Muscle layer of duodenum (tissue), 2 donors: Measurements from ENCODE around the gene CDCA8.

Source experiments
- H3K27ac ChIP-seq: one replicate; pipeline ENCODE4 v1.7.0; 2013; ENCODE audit warnings: mild to moderate bottlenecking, low read length
- H3K27me3 ChIP-seq: one replicate; pipeline ENCODE4 v1.7.0; 2013; ENCODE audit warnings: low read depth, mild to moderate bottlenecking, control low read depth, low read length
- H3K36me3 ChIP-seq, 2 donors: one replicate each; pipeline ENCODE4 v1.7.0; 2013; ENCODE audit warnings: low read length in 2 of 2, control low read depth in 1 of 2, mild to moderate bottlenecking in 1 of 2; ENCODE audit not compliant: insufficient read depth in 2 of 2, control insufficient read depth in 1 of 2
- H3K4me1 ChIP-seq, 2 donors: one replicate each; pipeline ENCODE4 v1.7.0; 2013; ENCODE audit warnings: low read length in 2 of 2, mild to moderate bottlenecking in 2 of 2, control low read depth in 1 of 2, moderate library complexity in 1 of 2; ENCODE audit not compliant: insufficient read depth in 2 of 2, control insufficient read depth in 1 of 2
- H3K4me3 ChIP-seq, 2 donors: one replicate each; pipeline ENCODE4 v1.7.0; 2013; ENCODE audit warnings: low read length in 2 of 2, low read depth in 1 of 2, mild to moderate bottlenecking in 1 of 2
- H3K9me3 ChIP-seq, 2 donors: one replicate each; pipeline ENCODE4 v1.7.0; 2013; ENCODE audit warnings: low read length in 2 of 2, control low read depth in 1 of 2, mild to moderate bottlenecking in 1 of 2; ENCODE audit not compliant: control insufficient read depth in 1 of 2
- donor health status: healthy.

The CDCA8 gene

GRCh38 chr1:37741662-37742061 lies 49.3 kb downstream of the CDCA8 start:
- H3K4me3 ChIP-seq: no peak overlapping the region
- peaks cover 0 to 6% of the 10 kb centered on the region in 2 donors for H3K9me3 ChIP-seq
- H3K36me3 ChIP-seq: no peaks in the 10 kb centered on the region
- no peak overlapping the region for H3K27ac ChIP-seq
- no peaks in the 10 kb centered on the region for H3K4me1 ChIP-seq
- no peaks in the 10 kb centered on the region for H3K27me3 ChIP-seq

- Histone ChIP-seq H3K4me3 (no peak overlapping the region), H3K27ac (no peak overlapping the region), H3K9me3 (peaks cover 0 to 9% of the 10 kb centered on the region in 2 donors), H3K27me3 (no peaks in the 10 kb centered on the region), H3K4me1 (no peaks in the 10 kb centered on the region), H3K36me3 (no peaks in the 10 kb centered on the region)
Observed at GRCh38 chr1:37746806-37747205, 54.5 kb downstream of the CDCA8 start.

- no peaks in the 10 kb centered on the region for H3K4me1 ChIP-seq
- H3K27me3 ChIP-seq: peaks cover 10% of the 10 kb centered on the region
- H3K9me3 ChIP-seq: peaks cover 0 to 9% of the 10 kb centered on the region in 2 donors
- H3K27ac ChIP-seq: no peak overlapping the region
- H3K4me3 ChIP-seq: no peak overlapping the region
- H3K36me3 ChIP-seq: no peaks in the 10 kb centered on the region
Observed at GRCh38 chr1:37748565-37748964, 56.2 kb downstream of the CDCA8 start.

- Histone ChIP-seq H3K27me3 (peaks cover 21% of the 10 kb centered on the region), H3K36me3 (no peaks in the 10 kb centered on the region), H3K9me3 (peaks cover 0 to 2% of the 10 kb centered on the region in 2 donors), H3K4me1 (no peaks in the 10 kb centered on the region), H3K27ac (no peak overlapping the region), H3K4me3 (no peak overlapping the region)
Observed at GRCh38 chr1:37752213-37752582, 59.9 kb downstream of the CDCA8 start.

GRCh38 chr1:37752583-37753471 lies 60.5 kb downstream of the CDCA8 start:
- Histone ChIP-seq H3K9me3 (no peaks in the 10 kb centered on the region), H3K4me1 (no peaks in the 10 kb centered on the region), H3K4me3 (no peak overlapping the region), H3K27ac (no peak overlapping the region), H3K36me3 (no peaks in the 10 kb centered on the region), H3K27me3 (peaks cover 21% of the 10 kb centered on the region)

GRCh38 chr1:37753473-37754321 lies 61.4 kb downstream of the CDCA8 start:
- H3K27ac ChIP-seq: no peak overlapping the region
- no peaks in the 10 kb centered on the region for H3K36me3 ChIP-seq
- H3K27me3 ChIP-seq: peaks cover 21% of the 10 kb centered on the region
- H3K4me3 ChIP-seq: no peak overlapping the region
- no peaks in the 10 kb centered on the region for H3K4me1 ChIP-seq
- H3K9me3 ChIP-seq: no peaks in the 10 kb centered on the region

GRCh38 chr1:37755290-37755689 lies 63.0 kb downstream of the CDCA8 start:
- Histone ChIP-seq H3K27me3 (peaks cover 21% of the 10 kb centered on the region), H3K27ac (no peak overlapping the region)

GRCh38 chr1:37755951-37756560 lies 63.7 kb downstream of the CDCA8 start:
- Histone ChIP-seq H3K4me1 (no peaks in the 10 kb centered on the region), H3K4me3 (no peak overlapping the region), H3K9me3 (no peaks in the 10 kb centered on the region), H3K27ac (no peak overlapping the region), H3K36me3 (no peaks in the 10 kb centered on the region), H3K27me3 (peaks cover 21% of the 10 kb centered on the region)

More at GRCh38 chr1:37755290-37755689, 63.0 kb downstream of the CDCA8 start:
- no peaks in the 10 kb centered on the region for H3K9me3 ChIP-seq
- H3K4me1 ChIP-seq: no peaks in the 10 kb centered on the region
- no peak overlapping the region for H3K4me3 ChIP-seq
- no peaks in the 10 kb centered on the region for H3K36me3 ChIP-seq
